AG09319 (cell line): Measurements from ENCODE around the gene ESRRA.

Experiments
- DNase-seq: peaks from one replicate; pipeline ENCODE4 v3.0.0-alpha.2; 2010; ENCODE audit warnings: low read depth; ENCODE audit errors: extremely low read depth
- TF ChIP-seq, protein P1 (sequence below): IDR thresholded peaks from 2 replicates; pipeline ENCODE4 v1.5.1; 2011; ENCODE audit warnings: low read depth, mild to moderate bottlenecking, inconsistent platforms, low read length, moderate library complexity

Gene ESRRA

DNA sequence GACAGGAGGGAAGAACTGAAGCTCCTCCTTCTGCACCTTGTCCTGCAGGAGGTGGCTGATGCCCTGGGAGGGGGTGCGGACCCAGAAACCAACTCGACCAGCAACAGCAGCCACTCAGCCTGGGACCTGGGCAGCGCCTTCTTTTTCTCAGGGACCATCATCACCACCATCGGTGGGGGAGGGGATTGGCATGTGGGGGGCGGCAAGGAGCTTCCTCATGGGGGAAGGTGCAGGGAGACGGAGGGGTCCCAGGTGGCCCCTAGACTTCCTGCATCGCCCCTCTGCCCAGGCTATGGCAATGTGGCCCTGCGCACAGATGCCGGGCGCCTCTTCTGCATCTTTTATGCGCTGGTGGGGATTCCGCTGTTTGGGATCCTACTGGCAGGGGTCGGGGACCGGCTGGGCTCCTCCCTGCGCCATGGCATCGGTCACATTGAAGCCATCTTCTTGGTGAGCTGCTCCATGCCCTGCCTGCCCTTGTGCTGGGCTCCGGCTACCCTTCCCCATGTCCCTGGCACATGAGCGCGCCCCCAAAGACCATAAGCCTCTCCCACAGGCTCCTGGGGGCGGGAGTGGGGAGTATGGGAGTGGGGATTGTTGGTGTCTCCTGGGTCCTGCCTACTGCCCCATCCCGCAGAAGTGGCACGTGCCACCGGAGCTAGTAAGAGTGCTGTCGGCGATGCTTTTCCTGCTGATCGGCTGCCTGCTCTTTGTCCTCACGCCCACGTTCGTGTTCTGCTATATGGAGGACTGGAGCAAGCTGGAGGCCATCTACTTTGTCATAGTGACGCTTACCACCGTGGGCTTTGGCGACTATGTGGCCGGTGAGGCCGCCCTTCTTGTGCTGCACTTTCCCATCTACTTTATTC, 8.3 kb upstream of the ESRRA start:
- TF ChIP-seq, protein P1, sequence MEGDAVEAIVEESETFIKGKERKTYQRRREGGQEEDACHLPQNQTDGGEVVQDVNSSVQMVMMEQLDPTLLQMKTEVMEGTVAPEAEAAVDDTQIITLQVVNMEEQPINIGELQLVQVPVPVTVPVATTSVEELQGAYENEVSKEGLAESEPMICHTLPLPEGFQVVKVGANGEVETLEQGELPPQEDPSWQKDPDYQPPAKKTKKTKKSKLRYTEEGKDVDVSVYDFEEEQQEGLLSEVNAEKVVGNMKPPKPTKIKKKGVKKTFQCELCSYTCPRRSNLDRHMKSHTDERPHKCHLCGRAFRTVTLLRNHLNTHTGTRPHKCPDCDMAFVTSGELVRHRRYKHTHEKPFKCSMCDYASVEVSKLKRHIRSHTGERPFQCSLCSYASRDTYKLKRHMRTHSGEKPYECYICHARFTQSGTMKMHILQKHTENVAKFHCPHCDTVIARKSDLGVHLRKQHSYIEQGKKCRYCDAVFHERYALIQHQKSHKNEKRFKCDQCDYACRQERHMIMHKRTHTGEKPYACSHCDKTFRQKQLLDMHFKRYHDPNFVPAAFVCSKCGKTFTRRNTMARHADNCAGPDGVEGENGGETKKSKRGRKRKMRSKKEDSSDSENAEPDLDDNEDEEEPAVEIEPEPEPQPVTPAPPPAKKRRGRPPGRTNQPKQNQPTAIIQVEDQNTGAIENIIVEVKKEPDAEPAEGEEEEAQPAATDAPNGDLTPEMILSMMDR = no peak
- DNase-seq = no peak

DNA sequence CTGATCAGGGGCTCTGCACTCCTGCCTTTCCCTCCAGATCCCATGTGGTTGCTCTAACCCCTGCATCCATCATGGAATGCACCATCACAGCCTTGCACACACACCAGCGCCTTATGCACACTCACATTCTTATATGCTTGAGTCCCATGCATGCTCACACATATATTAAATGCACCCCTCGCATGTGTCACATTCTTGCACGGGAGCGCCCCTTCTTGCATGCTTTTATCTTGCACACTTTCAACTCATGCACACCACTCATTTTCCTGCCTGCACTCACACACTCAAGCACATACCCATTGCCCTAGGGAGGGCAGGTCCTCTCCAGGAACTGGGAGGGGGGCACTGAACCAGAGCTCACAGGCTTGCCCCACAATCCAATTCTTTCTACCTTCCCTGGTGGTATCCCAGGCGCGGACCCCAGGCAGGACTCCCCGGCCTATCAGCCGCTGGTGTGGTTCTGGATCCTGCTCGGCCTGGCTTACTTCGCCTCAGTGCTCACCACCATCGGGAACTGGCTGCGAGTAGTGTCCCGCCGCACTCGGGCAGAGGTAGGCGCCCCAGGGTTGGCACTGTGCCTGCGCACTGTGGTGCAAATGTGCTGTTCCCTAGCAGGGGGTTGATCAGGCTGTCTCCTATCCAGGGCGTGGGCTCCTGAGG, 7.5 kb upstream of the ESRRA start:
- TF ChIP-seq, protein P1 = no peak
- no peak for DNase-seq

DNA sequence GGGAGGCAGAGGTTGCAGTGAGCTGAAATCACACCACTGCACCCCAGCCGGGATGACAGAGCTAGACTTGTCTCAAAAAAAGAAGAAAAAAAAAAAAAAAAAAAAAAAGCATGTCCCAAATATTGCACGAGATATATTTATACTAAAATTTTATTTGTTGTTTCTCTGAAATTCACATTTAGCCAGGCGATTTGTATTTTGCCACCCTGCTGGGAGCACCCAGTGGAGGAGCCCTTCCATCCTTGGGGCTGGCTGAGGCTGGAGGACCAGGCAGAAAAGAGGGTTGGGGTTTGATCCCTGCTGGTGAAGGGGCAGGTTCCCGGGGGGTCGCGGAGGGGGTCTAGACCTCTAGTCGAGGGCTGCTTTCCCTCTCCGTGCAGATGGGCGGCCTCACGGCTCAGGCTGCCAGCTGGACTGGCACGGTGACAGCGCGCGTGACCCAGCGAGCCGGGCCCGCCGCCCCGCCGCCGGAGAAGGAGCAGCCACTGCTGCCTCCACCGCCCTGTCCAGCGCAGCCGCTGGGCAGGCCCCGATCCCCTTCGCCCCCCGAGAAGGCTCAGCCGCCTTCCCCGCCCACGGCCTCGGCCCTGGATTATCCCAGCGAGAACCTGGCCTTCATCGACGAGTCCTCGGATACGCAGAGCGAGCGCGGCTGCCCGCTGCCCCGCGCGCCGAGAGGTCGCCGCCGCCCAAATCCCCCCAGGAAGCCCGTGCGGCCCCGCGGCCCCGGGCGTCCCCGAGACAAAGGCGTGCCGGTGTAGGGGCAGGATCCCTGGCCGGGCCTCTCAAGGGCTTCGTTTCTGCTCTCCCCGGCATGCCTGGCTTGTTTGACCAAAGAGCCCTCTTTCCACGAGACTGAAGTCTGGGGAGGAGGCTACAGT, 6.1 kb upstream of the ESRRA start:
- no peak for DNase-seq
- TF ChIP-seq, protein P1 = no peak

DNA sequence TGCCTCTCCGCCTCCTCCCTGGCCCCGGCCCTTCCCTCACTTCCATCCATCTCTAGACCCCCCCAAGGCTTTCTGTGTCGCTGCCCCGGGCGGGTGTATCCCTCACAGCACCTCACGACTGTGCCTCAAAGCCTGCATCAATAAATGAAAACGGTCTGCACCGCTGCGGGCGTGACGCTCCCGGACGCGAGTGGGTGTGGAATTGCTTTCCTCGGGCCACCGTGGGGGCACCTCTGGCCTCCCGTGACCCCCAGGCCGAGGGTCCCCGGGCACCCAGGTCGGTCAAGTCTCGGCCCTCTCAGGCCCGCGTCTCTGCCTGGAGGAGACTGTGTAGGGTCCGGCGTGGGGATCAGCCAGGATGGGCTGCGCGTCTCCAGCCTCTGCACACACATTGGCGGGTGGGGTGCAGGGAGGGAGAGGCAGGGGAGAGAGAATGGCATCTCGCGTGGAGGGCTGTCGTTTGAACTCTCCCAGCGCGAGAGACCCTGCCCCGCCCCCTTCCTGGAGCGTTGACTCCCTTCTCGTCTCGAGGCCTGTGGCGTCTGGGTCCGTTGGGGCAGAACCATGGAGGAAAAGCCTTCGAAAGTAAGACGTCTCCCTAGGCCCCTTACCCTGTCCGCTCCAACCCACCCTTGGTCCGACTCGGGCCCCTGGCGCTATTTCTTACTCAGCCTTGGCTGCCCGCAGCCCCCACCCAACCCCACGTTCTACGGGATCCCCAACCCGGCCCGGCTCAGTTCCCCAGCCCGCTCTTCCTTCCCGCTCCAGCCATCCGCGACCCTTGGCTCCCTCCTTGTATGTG, 5.3 kb upstream of the ESRRA start, which contains the start of gene CATSPERZ:
Gene CATSPERZ (plus strand): TSS at position 512 of the 802 bp plus-strand sequence. CDS start 53 bp downstream, at position 565.
- TF ChIP-seq, protein P1 = no peak
- no peak for DNase-seq

DNA sequence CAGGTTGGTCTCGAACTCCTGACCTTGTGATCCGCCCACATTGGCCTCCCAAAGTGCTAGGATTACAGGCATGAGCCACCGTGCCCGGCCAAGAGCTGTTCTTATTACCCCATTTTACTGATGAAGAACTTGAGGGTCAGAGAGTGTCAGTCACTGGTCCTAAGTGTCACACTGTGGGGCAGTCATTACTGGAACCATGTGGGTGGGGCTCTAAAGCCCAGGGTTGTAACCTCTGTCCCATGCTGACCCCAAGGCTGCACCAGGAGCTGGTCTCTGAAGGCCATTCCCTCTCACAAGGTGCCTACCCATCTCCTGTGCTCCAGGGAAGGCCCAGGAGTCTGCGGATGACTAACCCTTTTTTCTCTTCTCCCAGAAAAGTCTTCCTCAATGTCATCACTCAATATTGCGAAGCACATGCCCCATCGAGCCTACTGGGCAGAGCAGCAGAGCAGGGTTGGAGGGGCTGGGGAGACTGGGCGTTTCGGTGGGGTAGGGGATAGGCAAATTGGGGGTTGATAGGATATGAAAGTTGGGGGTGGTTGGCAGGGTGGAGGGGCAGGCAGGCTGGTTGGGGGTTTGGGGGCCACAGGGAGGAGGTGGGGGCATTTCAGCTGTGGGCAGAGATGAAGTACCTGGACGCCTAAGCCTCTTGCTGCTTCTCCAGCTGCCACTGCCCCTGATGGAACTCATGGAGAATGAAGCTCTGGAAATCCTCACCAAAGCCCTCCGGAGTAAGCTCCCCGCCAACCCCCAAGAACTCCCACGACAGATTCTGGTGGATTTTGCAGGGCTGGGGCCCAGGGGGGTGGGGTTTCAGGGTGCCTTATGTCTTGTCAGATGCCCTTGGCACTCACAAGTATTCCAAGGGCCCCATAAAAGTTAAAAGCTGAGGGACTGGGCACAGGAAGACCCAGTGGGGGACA, 2.0 kb upstream of the ESRRA start:
- DNase-seq = no peak
- TF ChIP-seq, protein P1 = no peak

DNA sequence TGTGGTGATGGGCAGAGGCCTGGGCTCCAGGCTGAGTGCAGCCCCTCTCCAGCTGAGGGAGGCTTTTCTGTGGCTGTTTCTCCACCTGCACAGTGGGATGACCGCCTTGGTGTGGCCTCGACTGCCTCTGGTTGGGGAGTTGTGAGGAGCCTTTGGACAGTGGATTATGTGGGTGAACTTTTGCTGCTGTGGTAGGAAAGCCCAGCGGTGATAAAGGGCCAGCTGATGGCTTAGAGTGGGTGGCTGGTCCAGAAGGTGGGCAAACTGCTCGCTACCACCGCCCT, 1.4 kb upstream of the ESRRA start:
- TF ChIP-seq, protein P1 = no peak
- no peak for DNase-seq
